Testis (tissue), 3 donors: ENCODE data around the gene PCSK5. TPM values are rescaled to one million over a fixed set of nuclear protein-coding genes. Genes with fewer than 3 reads are reported as not detected.
"Not testable (repeated sequence)": the region's sequence is repeated elsewhere in the genome, so short reads cannot be mapped to it uniquely, and the experiment has no call there.

ENCODE experiments used
- DNase-seq: peaks from one replicate; pipeline ENCODE4 v3.0.0-alpha.2; 2019
- H3K27ac ChIP-seq, 2 donors: fragments of 200-600 bp; sonication (generic); one replicate each; pipeline ENCODE4 v1.5.1; 2019
- H3K27me3 ChIP-seq: fragments of 200-600 bp; sonication (generic); one replicate; pipeline ENCODE4 v1.5.1; 2019
- H3K36me3 ChIP-seq: fragments of 200-600 bp; sonication (generic); one replicate; pipeline ENCODE4 v1.5.1; 2017; ENCODE audit warnings: low read depth; ENCODE audit errors: missing control alignments
- H3K4me1 ChIP-seq: fragments of 200-600 bp; sonication (generic); one replicate; pipeline ENCODE4 v1.5.1; 2019
- H3K4me3 ChIP-seq, 2 donors: fragments of 200-600 bp; sonication (generic); one replicate each; pipeline ENCODE4 v1.5.1; 2017 to 2019
- H3K9me3 ChIP-seq: fragments of 200-600 bp; sonication (generic); one replicate; pipeline ENCODE4 v1.5.1; 2017
- CTCF ChIP-seq, 3 experiments: fragments of 450-650 bp in 2 of 3; fragments of 200-600 bp in 1 of 3; sonication (generic) in 1 of 3; IDR thresholded peaks; one replicate each; pipeline ENCODE4 v1.5.1; 2016 to 2019; ENCODE audit warnings: antibody characterized with exemption in 3 of 3, mild to moderate bottlenecking in 2 of 3, moderate library complexity in 1 of 3
- POLR2A ChIP-seq: fragments of 450-650 bp; IDR thresholded peaks from one replicate; pipeline ENCODE4 v1.6.1; 2017; ENCODE audit warnings: antibody characterized with exemption, mild to moderate bottlenecking, moderate library complexity
- WGBS, 2 donors: methylation state at CpG; one replicate each; pipeline ENCODE4 v1.1.5; 2018; 5-methylcytosine and 5-hydroxymethylcytosine counted together
- intact Hi-C: fragments of 100-400 bp; cut with DNase I; formaldehyde crosslinking; loops from one replicate; pipeline ENCODE4 v1.15.1; 2023; ENCODE audit warnings: low total_unique reads
- polyA plus RNA-seq: library from polyadenylated mRNA; stranded (reverse); fragments of 350-450 nt; fragmentation: Illumina TruSeq; extraction: RNeasy Lipid Tissue Mini Kit (QIAGEN cat#74804); gene quantifications from one replicate; pipeline ENCODE4 v1.2.3, GENCODE V29; 2014; ENCODE audit warnings: low read depth, low replicate concordance; ENCODE audit not compliant: insufficient read depth
- total RNA-seq, 2 donors: library from RNA; depleted of rRNA; stranded (reverse); fragments of >200 nt; gene quantifications; one replicate each; pipeline ENCODE4 v1.2.3, GENCODE V29; 2016

Gene PCSK5
- total and polyA plus RNA-seq, 3 donors from 2014 or later, result 9.4 to 50.6 (median 27.5) TPM

- no peaks in the 10 kb centered on the region for H3K36me3 ChIP-seq
- no peaks in the 10 kb centered on the region for H3K9me3 ChIP-seq
- no peak for TF ChIP-seq CTCF (IDR thresholded peaks at IDR 0.05)
- TF ChIP-seq POLR2A, result no peak
- H3K27ac ChIP-seq, result no peak overlapping the region
- no peaks in the 10 kb centered on the region for H3K27me3 ChIP-seq
- 70 to 92% methylated on average over 3 of the region's 3 CpGs for WGBS, 2 donors
- H3K4me3 ChIP-seq, result no peak overlapping the region
- H3K4me1 ChIP-seq, result no peaks in the 10 kb centered on the region
- no peak for DNase-seq
- intact Hi-C loops, result no loop called here
These were observed 31.9 kb upstream of the PCSK5 start for GRCh38 chr9:75858497-75859092.

- no peak for DNase-seq
- WGBS, 2 donors, result 39 to 54% methylated on average over 4 of the region's 4 CpGs
- Histone ChIP-seq H3K9me3 (no peaks in the 10 kb centered on the region), H3K4me1 (no peaks in the 10 kb centered on the region), H3K36me3 (no peaks in the 10 kb centered on the region), H3K27ac (no peak overlapping the region), H3K27me3 (no peaks in the 10 kb centered on the region), H3K4me3 (no peak overlapping the region)
- intact Hi-C loops, result loop anchor here (10.0 kb wide), 1 partner anchor 599 kb away; no protein-coding TSS in a partner anchor
- no peak for TF ChIP-seq POLR2A
- no peak for TF ChIP-seq CTCF (IDR thresholded peaks at IDR 0.05)
These were observed 26.2 kb upstream of the PCSK5 start for GRCh38 chr9:75864266-75864665.

DNA sequence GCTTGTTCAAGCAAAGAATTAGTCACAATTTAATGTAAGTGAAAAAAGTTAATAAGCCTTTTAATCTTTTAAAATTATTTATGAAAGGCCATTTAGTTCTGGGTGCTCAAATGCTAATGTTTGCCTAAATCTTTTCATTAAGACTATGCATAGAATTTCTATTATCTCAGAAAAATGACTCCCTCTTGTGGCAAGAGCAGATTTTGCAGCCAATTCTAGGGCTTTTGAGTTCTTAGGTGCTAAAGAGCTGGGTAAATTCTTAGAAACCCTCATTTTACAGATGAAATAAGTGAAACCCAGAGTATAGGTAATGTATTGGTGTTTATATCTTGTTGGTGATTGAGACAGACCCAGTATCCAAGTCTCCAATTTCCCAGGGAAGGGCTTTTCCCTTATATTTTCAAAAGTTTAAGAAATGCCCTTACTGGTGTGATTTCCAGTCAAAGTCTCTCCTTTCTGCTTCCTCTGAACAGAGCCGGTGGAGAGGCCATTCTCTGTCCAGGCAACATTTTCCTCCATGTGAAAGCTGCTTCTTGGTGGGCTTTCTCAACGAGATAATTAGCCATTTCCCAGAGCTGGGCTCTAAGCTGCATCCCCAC lies 24.1 kb upstream of the PCSK5 start:
- peak; percentile 82 for DNase-seq
- H3K27me3 ChIP-seq, result no peaks in the 10 kb centered on the region
- no peak overlapping the region for H3K27ac ChIP-seq
- no peak overlapping the region for H3K4me3 ChIP-seq
- H3K36me3 ChIP-seq, result no peaks in the 10 kb centered on the region
- H3K9me3 ChIP-seq, result no peaks in the 10 kb centered on the region
- intact Hi-C loops, result loop anchor here (10.0 kb wide), 1 partner anchor 602 kb away; no protein-coding TSS in a partner anchor
- WGBS, 2 donors, result 50 to 57% methylated on average over 2 of the region's 2 CpGs
- no peaks in the 10 kb centered on the region for H3K4me1 ChIP-seq
- TF ChIP-seq POLR2A (no peak), CTCF (IDR thresholded peaks at IDR 0.05) (peak; percentile 60 to 74 (median 74))

DNA sequence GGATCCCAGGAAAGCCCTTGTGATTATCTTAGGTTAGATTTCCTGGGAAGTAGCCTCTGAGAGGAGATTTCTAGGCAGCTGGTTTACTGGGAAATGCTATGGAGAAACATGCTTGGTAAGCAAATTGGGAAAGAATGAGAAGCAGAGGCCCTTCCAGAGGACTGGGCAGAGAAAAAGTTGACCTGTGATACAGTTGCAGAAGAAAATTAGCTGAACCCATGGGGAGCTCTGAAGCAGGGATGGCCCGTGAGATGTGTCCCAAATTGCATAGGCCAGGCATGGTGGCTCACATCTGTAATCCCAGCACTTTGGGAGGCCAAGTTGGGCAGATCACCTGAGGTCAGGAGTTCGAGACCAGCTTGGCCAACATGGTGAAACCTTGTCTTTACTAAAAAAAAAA lies 21.9 kb upstream of the PCSK5 start:
- not testable (repeated sequence) for H3K27me3 ChIP-seq, H3K27ac ChIP-seq, H3K36me3 ChIP-seq, H3K4me3 ChIP-seq, H3K9me3 ChIP-seq, H3K4me1 ChIP-seq, DNase-seq
- intact Hi-C loops, result loop anchor here (10.0 kb wide), 1 partner anchor 604 kb away; no protein-coding TSS in a partner anchor
- 79% methylated on average over 2 of the region's 2 CpGs; no CpG with 5 or more reads in 1 of the 2 donors for WGBS, 2 donors

- Histone ChIP-seq H3K4me3 (no peak overlapping the region), H3K4me1 (no peaks in the 10 kb centered on the region), H3K9me3 (no peaks in the 10 kb centered on the region), H3K27me3 (no peaks in the 10 kb centered on the region), H3K36me3 (no peaks in the 10 kb centered on the region), H3K27ac (no peak overlapping the region)
- WGBS, 2 donors, result 74 to 85% methylated on average over 3 of the region's 3 CpGs
- no peak for DNase-seq
- intact Hi-C loops, result loop anchor here (10.0 kb wide), 1 partner anchor 604 kb away; no protein-coding TSS in a partner anchor
- no peak for TF ChIP-seq POLR2A
- TF ChIP-seq CTCF (IDR thresholded peaks at IDR 0.05), result no peak
These were observed 21.2 kb upstream of the PCSK5 start for GRCh38 chr9:75869236-75869635.
